Measurements from ENCODE around the gene RSRC2. TPM values are rescaled to one million over a fixed set of nuclear protein-coding genes. Genes with fewer than 3 reads are reported as not detected.
"Not testable (repeated sequence)": the region's sequence is repeated elsewhere in the genome, so short reads cannot be mapped to it uniquely, and the experiment has no call there.

Gene RSRC2
- total RNA-seq, 2 donors from 2014 or later: 57.8 to 84.5 TPM

GRCh38 chr12:122467983-122468382 lies 58.8 kb downstream of the RSRC2 start:
- TF ChIP-seq CTCF (IDR thresholded peaks at IDR 0.05): no peak
- Histone ChIP-seq H3K27me3 (no peaks in the 10 kb centered on the region), H3K9ac (ENCODE audit: low read depth in 2 of 2, low read length in 2 of 2) (no peak overlapping the region), H3K36me3 (no peaks in the 10 kb centered on the region), H3K4me3 (no peak overlapping the region), H3K4me1 (no peaks in the 10 kb centered on the region), H3K27ac (no peak overlapping the region), H3K9me3 (no peaks in the 10 kb centered on the region)
- intact Hi-C loops (cut with DNase I): no loop called here
- no peak for DNase-seq

GRCh38 chr12:122464317-122465042 lies 62.3 kb downstream of the RSRC2 start:
- H3K4me1 ChIP-seq; intact Hi-C loops (cut with DNase I); H3K9me3 ChIP-seq; H3K27me3 ChIP-seq; DNase-seq; H3K9ac ChIP-seq (ENCODE audit: low read depth in 2 of 2, low read length in 2 of 2); H3K36me3 ChIP-seq; H3K4me3 ChIP-seq; H3K27ac ChIP-seq: not testable (repeated sequence)

- intact Hi-C loops (cut with DNase I): no loop called here
- no peaks in the 10 kb centered on the region for H3K9me3 ChIP-seq
- H3K4me1 ChIP-seq: no peaks in the 10 kb centered on the region
- no peaks in the 10 kb centered on the region for H3K36me3 ChIP-seq
- no peak overlapping the region for H3K4me3 ChIP-seq
- H3K27ac ChIP-seq: no peak overlapping the region
- H3K27me3 ChIP-seq: no peaks in the 10 kb centered on the region
- H3K9ac ChIP-seq (ENCODE audit: low read depth in 2 of 2, low read length in 2 of 2): no peak overlapping the region
- TF ChIP-seq CTCF (IDR thresholded peaks at IDR 0.05): no peak
- no peak for DNase-seq
Observed at GRCh38 chr12:122460641-122461040, 66.1 kb downstream of the RSRC2 start.

GRCh38 chr12:122460061-122460460 lies 66.7 kb downstream of the RSRC2 start:
- Histone ChIP-seq H3K27ac (no peak overlapping the region), H3K27me3 (no peaks in the 10 kb centered on the region), H3K4me1 (no peaks in the 10 kb centered on the region), H3K36me3 (no peaks in the 10 kb centered on the region), H3K9ac (ENCODE audit: low read depth in 2 of 2, low read length in 2 of 2) (no peak overlapping the region), H3K9me3 (no peaks in the 10 kb centered on the region), H3K4me3 (no peak overlapping the region)
- intact Hi-C loops (cut with DNase I): no loop called here
- no peak for TF ChIP-seq CTCF (IDR thresholded peaks at IDR 0.05)
- no peak for DNase-seq

- DNase-seq: no peak
- Histone ChIP-seq H3K27ac (no peak overlapping the region), H3K36me3 (no peaks in the 10 kb centered on the region), H3K4me3 (no peak overlapping the region), H3K9ac (ENCODE audit: low read depth in 2 of 2, low read length in 2 of 2) (no peak overlapping the region), H3K27me3 (no peaks in the 10 kb centered on the region), H3K4me1 (no peaks in the 10 kb centered on the region), H3K9me3 (no peaks in the 10 kb centered on the region)
- intact Hi-C loops (cut with DNase I): no loop called here
- no peak for TF ChIP-seq CTCF (IDR thresholded peaks at IDR 0.05)
Observed at GRCh38 chr12:122459211-122459610, 67.5 kb downstream of the RSRC2 start.

Measured in colonic mucosa (tissue), 4 donors.